VCaP (cell line): ENCODE measurements around the gene DUSP21.

Experiments
- H3K27ac ChIP-seq: fragments of 450-650 bp; 2 replicates; pipeline ENCODE4 v1.5.1; 2017
- TF ChIP-seq, protein P1 (sequence below): fragments of 450-650 bp; conservative IDR thresholded peaks from 2 replicates; pipeline ENCODE4 v1.5.1; 2017; ENCODE audit warnings: mild to moderate bottlenecking, moderate library complexity

DUSP21 gene

GRCh38 chrX:44871931-44872820 is 28.4 kb downstream of the DUSP21 start:
- H3K27ac ChIP-seq = peak overlapping the region; percentile 94
- TF ChIP-seq, protein P1, sequence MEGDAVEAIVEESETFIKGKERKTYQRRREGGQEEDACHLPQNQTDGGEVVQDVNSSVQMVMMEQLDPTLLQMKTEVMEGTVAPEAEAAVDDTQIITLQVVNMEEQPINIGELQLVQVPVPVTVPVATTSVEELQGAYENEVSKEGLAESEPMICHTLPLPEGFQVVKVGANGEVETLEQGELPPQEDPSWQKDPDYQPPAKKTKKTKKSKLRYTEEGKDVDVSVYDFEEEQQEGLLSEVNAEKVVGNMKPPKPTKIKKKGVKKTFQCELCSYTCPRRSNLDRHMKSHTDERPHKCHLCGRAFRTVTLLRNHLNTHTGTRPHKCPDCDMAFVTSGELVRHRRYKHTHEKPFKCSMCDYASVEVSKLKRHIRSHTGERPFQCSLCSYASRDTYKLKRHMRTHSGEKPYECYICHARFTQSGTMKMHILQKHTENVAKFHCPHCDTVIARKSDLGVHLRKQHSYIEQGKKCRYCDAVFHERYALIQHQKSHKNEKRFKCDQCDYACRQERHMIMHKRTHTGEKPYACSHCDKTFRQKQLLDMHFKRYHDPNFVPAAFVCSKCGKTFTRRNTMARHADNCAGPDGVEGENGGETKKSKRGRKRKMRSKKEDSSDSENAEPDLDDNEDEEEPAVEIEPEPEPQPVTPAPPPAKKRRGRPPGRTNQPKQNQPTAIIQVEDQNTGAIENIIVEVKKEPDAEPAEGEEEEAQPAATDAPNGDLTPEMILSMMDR = no peak

DNA sequence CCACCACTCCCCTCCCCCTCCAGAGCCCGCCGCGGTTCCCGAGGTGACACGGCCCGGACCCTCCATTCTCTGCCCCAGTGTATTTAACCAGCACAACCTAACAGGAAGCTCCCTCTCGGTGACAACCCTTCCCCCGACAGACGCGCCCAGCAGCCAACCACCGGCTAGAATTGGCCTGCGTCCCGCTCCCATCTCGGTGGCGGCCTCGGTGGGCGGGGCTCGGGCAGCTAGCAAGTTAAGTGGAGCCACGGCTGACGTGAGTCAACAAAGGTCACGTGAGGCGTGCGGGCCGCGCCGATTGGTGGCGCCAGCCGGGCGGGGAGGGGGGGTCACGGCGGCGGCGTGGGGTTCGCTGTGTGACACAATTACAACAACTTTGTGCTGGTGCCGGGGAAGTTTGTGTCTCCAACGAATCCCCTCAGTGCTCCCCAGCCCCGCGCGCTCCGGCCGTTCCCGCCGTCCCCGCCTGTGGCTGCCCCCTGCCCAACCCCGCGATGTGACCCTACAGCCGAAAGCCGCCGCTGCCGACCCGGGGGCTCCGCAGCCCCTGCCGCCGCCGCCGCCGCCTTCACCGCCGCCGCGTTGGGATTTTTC is 29.1 kb downstream of the DUSP21 start, which contains the start of gene KDM6A:
Gene KDM6A, plus strand, starts transcription at position 368 of the 594 bp plus-strand sequence. CDS start 364 bp downstream, outside the sequence.
- H3K27ac ChIP-seq = peak within 1 kb of the TSS; percentile 94
- TF ChIP-seq, protein P1 = no peak

GRCh38 chrX:44873415-44874276 is 29.8 kb downstream of the DUSP21 start:
- H3K27ac ChIP-seq = peak overlapping the region; percentile 94
- TF ChIP-seq, protein P1 = no peak; the same call in 1 of the 2 replicates

- peak overlapping the region; percentile 94 for H3K27ac ChIP-seq
These were observed 30.8 kb downstream of the DUSP21 start for GRCh38 chrX:44874420-44875184.

GRCh38 chrX:44875185-44875489 is 31.3 kb downstream of the DUSP21 start:
- TF ChIP-seq, protein P1 = no peak
- peak overlapping the region; percentile 94 for H3K27ac ChIP-seq

More at GRCh38 chrX:44874420-44875184, 30.8 kb downstream of the DUSP21 start:
- TF ChIP-seq, protein P1 = no peak

- TF ChIP-seq, protein P1 = no peak
- H3K27ac ChIP-seq = peak overlapping the region; percentile 94; the same call in 1 of the 2 replicates
These were observed 32.3 kb downstream of the DUSP21 start for GRCh38 chrX:44876086-44876485.
